GM23248 (cell line): ENCODE measurements around the gene CAVIN2.

Source experiments
- EZH2 ChIP-seq: fragments of 200-600 bp; sonication (generic); IDR thresholded peaks from 2 replicates; pipeline ENCODE4 v1.6.1; 2018; ENCODE audit warnings: antibody characterized with exemption, mild to moderate bottlenecking; ENCODE audit not compliant: insufficient read depth, poor library complexity, severe bottlenecking
- EZH2phosphoT487 ChIP-seq: fragments of 200-600 bp; sonication (generic); IDR thresholded peaks from 2 replicates; pipeline ENCODE4 v1.6.1; 2018; ENCODE audit warnings: antibody characterized with exemption, moderate library complexity, mild to moderate bottlenecking, low read depth; ENCODE audit not compliant: insufficient read depth

DNA sequence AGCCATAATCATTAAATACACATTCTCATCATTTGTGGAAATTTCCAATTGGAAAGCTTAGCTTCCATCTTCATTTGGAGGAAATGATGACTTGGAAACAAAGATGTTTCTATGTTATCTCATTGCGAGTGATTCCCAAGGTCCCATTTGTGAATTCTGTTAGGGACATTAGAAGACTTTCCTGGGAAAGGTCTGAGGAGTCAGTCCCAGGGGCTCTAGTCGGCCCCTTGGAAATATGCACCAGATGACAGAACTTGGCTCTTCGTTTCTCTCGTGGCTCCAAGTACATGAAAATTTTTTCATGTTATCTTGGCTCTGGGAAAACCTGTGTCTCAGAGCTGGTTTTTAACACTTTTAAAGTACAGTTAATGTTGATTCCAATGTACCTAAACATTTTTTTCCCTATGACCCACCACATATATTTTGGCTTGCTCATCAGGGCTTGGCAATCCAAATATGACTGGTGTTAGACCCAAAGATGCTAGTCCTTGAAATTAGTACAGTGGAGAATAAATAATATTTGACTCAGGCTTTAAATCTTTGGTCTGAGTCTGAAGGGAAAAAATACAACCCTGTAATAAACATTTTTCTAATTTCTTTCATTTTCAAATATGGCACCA is 15.4 kb upstream of the CAVIN2 start:
- TF ChIP-seq EZH2, result no peak
- TF ChIP-seq EZH2phosphoT487, result no peak
